HEK293 (cell line): ENCODE results near the gene WARS2.

Experiments
- ATF2 ChIP-seq: fragments of 450-650 bp; formaldehyde crosslinking; IDR thresholded peaks from 2 replicates; pipeline ENCODE4 v1.5.1; 2016; ENCODE audit warnings: missing biosample characterization, missing genetic modification characterization, low read depth
- CTCF ChIP-seq: fragments of 450-650 bp; formaldehyde crosslinking; IDR thresholded peaks from 2 replicates; pipeline ENCODE4 v1.5.1; 2016; ENCODE audit warnings: missing biosample characterization, missing genetic modification characterization
- PRDM1 ChIP-seq: fragments of 450-650 bp; formaldehyde crosslinking; IDR thresholded peaks from 2 replicates; pipeline ENCODE4; 2016; ENCODE audit warnings: missing biosample characterization, missing genetic modification characterization
- REST ChIP-seq: fragments of 450-650 bp; formaldehyde crosslinking; IDR thresholded peaks from 2 replicates; pipeline ENCODE4 v1.5.1; 2016; ENCODE audit warnings: missing biosample characterization, missing genetic modification characterization
- YY1 ChIP-seq: fragments of 450-650 bp; formaldehyde crosslinking; IDR thresholded peaks from 2 replicates; pipeline ENCODE4 v1.5.1; 2018; ENCODE audit warnings: missing biosample characterization, missing genetic modification characterization
- ZNF335 ChIP-seq: fragments of 450-650 bp; formaldehyde crosslinking; conservative IDR thresholded peaks from 2 replicates; pipeline ENCODE4 v1.5.1; 2016; ENCODE audit warnings: missing biosample characterization, missing genetic modification characterization
- ZNF518A ChIP-seq: fragments of 450-650 bp; formaldehyde crosslinking; conservative IDR thresholded peaks from 2 replicates; pipeline ENCODE4 v1.5.1; 2016; ENCODE audit warnings: low read depth, missing biosample characterization, missing genetic modification characterization

GRCh38 chr1:118992237-118992825, 148.1 kb downstream of the WARS2 start:
- TF ChIP-seq REST (tag by site-specific recombination) (no peak), ZNF518A (no peak), CTCF (tag by site-specific recombination) (no peak), ATF2 (tag by site-specific recombination) (no peak), YY1 (no peak), PRDM1 (no peak), ZNF335 (tag by site-specific recombination) (no peak)
